SK-N-MC (cell line): Measurements from ENCODE around the gene NCOA3.

Experiments used
- DNase-seq: peaks from one replicate; pipeline ENCODE4 v3.0.0-alpha.2; 2011; ENCODE audit warnings: low read depth, low spot score
- H3K27ac ChIP-seq: fragments of 200-600 bp; sonication (generic); 2 replicates; pipeline ENCODE4 v1.5.1; 2016; ENCODE audit warnings: mixed run types
- H3K36me3 ChIP-seq: fragments of 200-600 bp; sonication (generic); 2 replicates; pipeline ENCODE4 v1.6.1; 2017; ENCODE audit warnings: antibody characterized with exemption, low read length, mixed read lengths; ENCODE audit not compliant: insufficient read depth
- H3K4me3 ChIP-seq: fragments of 200-600 bp; sonication (generic); 2 replicates; pipeline ENCODE4 v1.5.1; 2016
- H3K9ac ChIP-seq: fragments of 200-600 bp; sonication (generic); 2 replicates; pipeline ENCODE4 v1.8.0; 2017; ENCODE audit warnings: mixed run types, mixed read lengths; ENCODE audit not compliant: insufficient read length
- H3K9me3 ChIP-seq: fragments of 200-600 bp; sonication (generic); 2 replicates; pipeline ENCODE4 v1.6.1; 2017; ENCODE audit warnings: low read depth, mild to moderate bottlenecking, antibody characterized with exemption, low read length, moderate library complexity, mixed read lengths
- EZH2 ChIP-seq: fragments of 200-600 bp; sonication (generic); IDR thresholded peaks from one replicate; pipeline ENCODE4 v1.6.1; 2017; ENCODE audit warnings: antibody characterized with exemption
- FOXP2 ChIP-seq: optimal IDR thresholded peaks from 2 replicates; pipeline ENCODE3; 2011; ENCODE audit warnings: mild to moderate bottlenecking, moderate library complexity; ENCODE audit not compliant: insufficient read depth; ENCODE audit errors: extremely low read length, control extremely low read depth
- POLR2AphosphoS5 ChIP-seq: IDR thresholded peaks from 2 replicates; pipeline ENCODE4 v1.6.1; 2012; ENCODE audit warnings: mild to moderate bottlenecking, low read depth, low read length, borderline replicate concordance

The NCOA3 gene

DNA sequence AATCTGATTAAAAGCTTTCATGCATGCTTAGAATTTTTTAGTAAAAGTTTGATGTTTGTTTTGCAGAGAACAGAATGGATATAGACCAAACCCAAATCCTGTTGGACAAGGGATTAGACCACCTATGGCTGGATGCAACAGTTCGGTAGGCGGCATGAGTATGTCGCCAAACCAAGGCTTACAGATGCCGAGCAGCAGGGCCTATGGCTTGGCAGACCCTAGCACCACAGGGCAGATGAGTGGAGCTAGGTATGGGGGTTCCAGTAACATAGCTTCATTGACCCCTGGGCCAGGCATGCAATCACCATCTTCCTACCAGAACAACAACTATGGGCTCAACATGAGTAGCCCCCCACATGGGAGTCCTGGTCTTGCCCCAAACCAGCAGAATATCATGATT is 133.6 kb downstream of the NCOA3 start:
- Histone ChIP-seq H3K9ac (no peak overlapping the region), H3K27ac (no peak overlapping the region), H3K9me3 (no peaks in the 10 kb centered on the region), H3K4me3 (no peak overlapping the region), H3K36me3 (peaks cover 35% of the 10 kb centered on the region)
- TF ChIP-seq FOXP2 = no peak
- no peak for TF ChIP-seq POLR2AphosphoS5
- TF ChIP-seq EZH2 = no peak
- no peak for DNase-seq

DNA sequence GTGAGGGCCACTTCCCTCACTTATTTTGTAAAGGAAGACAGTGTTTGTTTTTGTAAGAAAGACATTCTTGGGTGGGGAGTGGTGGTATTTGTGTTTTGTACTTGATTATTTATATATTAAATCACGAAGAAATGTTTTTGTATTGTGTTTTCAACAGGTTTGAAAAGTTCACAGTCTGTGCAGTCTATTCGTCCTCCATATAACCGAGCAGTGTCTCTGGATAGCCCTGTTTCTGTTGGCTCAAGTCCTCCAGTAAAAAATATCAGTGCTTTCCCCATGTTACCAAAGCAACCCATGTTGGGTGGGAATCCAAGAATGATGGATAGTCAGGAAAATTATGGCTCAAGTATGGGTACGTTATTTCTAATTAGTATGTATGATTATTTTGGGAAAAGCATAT is 137.2 kb downstream of the NCOA3 start:
- Histone ChIP-seq H3K36me3 (peaks cover 45% of the 10 kb centered on the region), H3K27ac (no peak overlapping the region), H3K9ac (no peak overlapping the region), H3K9me3 (no peaks in the 10 kb centered on the region), H3K4me3 (no peak overlapping the region)
- no peak for TF ChIP-seq EZH2
- no peak for DNase-seq

DNA sequence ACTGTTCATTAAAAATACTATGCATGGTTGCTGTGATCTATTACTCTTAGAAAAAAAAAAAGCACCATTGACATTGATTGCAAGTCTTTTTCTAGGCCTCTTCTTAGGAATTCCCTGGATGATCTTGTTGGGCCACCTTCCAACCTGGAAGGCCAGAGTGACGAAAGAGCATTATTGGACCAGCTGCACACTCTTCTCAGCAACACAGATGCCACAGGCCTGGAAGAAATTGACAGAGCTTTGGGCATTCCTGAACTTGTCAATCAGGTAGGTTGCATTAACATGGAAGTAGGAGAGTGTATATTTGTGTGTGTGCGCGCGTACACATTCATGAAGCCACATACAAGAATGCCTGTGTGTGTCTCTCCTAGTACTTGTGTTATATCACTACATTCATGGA is 140.4 kb downstream of the NCOA3 start:
- Histone ChIP-seq H3K36me3 (peaks cover 35% of the 10 kb centered on the region), H3K9me3 (no peaks in the 10 kb centered on the region)
- TF ChIP-seq EZH2 (no peak), POLR2AphosphoS5 (no peak), FOXP2 (no peak)

DNA sequence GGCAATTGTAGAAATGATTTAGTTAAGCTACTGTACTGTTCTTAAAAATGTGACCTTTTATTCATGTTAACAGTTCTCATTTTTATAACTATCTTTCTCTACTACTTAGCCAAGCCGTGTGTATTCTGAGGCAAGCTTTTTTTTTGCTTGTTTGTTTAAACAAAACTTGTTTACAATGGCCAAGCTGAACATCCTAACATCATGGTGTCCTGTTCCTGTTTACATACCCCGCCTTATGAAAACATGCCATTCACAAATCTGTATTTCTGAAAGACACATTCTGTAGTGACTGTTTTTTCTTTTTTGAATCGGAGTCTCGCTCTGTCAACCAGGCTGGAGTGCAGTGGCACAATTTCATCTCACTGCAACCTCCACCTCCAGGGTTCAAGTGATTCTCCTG is 140.9 kb downstream of the NCOA3 start:
- TF ChIP-seq EZH2 (no peak), POLR2AphosphoS5 (no peak), FOXP2 (no peak)
- no peak for DNase-seq
- no peak overlapping the region for H3K9ac ChIP-seq
- H3K27ac ChIP-seq = no peak overlapping the region
- no peak overlapping the region for H3K4me3 ChIP-seq
- no peaks in the 10 kb centered on the region for H3K9me3 ChIP-seq
- peaks cover 35% of the 10 kb centered on the region for H3K36me3 ChIP-seq

More for the DNA sequence above, 140.4 kb downstream of the NCOA3 start:
- Histone ChIP-seq H3K9ac (no peak overlapping the region), H3K27ac (no peak overlapping the region), H3K4me3 (no peak overlapping the region)
- no peak for DNase-seq

DNA sequence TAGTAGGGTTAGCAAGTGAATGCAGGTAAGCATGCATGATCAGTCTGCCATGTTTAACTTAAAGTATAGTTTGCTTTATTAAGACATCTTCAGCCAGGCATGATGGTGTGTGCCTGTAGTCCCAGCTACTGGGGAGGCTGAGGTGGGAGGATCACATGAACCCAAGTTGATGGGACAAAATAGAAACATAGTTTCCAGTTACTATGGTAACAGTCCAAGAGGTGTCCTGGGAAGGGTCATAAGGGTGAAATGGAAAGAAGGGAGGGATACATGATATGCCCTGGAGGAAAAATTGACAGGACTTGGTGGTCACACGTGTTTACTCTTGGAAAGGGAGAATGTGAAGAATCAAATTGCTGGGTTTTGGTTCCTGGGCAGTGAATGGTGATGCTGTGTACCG is 143.9 kb downstream of the NCOA3 start:
- Histone ChIP-seq H3K27ac (no peak overlapping the region), H3K9me3 (no peaks in the 10 kb centered on the region), H3K36me3 (peaks cover 18% of the 10 kb centered on the region), H3K4me3 (no peak overlapping the region), H3K9ac (no peak overlapping the region)
- TF ChIP-seq EZH2 = no peak
- no peak for TF ChIP-seq POLR2AphosphoS5
- no peak for TF ChIP-seq FOXP2
- DNase-seq = no peak

DNA sequence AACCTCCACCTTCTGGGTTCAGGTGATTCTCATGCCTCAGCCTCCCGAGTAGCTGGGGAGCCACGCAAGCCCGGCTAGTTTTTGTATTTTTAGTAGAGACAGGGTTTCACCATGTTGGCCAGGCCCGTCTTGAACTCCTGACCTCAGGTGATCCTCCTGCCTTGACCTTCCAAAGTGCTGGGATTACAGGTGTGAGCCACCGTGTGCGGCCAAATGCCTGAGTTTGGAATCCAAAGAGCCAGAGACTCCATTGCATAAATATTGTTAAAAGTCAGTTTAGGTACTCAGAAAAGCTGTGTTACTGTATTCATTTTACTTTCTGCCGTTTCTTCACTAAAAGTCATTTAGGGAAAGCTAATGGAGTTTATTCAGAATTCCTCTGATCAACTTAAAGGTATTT is 146.3 kb downstream of the NCOA3 start:
- H3K36me3 ChIP-seq = peaks cover 22% of the 10 kb centered on the region; the same call in 1 of the 2 replicates
- DNase-seq = no peak

DNA sequence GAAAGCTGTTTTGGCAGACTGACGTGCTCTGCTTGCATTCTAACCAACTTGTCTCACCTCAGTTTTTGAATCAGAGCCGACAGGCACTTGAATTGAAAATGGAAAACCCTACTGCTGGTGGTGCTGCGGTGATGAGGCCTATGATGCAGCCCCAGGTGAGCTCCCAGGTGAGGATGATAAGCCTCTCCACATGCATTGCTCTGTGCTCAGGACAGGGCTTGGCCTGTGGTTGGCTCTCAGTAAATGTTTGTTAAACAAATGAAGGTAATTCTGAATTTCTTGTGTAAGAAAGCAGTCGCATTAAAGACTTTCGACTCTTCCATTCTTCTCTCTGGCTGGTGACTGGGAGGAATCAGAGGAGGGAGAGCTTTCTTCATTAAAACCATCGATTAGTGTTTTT is 147.3 kb downstream of the NCOA3 start:
- no peak overlapping the region for H3K27ac ChIP-seq
- H3K36me3 ChIP-seq = peaks cover 24% of the 10 kb centered on the region; the same call in 1 of the 2 replicates

More for the DNA sequence above, 146.3 kb downstream of the NCOA3 start:
- H3K9ac ChIP-seq = no peak overlapping the region
- no peak for TF ChIP-seq POLR2AphosphoS5
- TF ChIP-seq FOXP2 = no peak
- TF ChIP-seq EZH2 = no peak
- H3K27ac ChIP-seq = no peak overlapping the region
- no peaks in the 10 kb centered on the region for H3K9me3 ChIP-seq
- H3K4me3 ChIP-seq = no peak overlapping the region

DNA sequence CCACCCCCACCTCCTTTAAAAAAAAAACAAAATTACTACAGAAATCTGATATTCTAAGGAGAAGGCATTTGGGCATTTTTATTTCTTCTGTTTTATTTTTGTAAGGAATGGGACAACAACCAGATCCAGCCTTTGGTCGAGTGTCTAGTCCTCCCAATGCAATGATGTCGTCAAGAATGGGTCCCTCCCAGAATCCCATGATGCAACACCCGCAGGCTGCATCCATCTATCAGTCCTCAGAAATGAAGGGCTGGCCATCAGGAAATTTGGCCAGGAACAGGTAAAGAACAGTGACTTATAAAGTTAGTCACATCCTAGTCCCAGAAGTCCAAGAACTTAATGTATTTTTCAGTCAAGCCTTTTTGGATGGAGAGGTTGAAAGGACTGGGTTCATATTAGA is 150.6 kb downstream of the NCOA3 start:
- Histone ChIP-seq H3K36me3 (peaks cover 26% of the 10 kb centered on the region; the same call in 1 of the 2 replicates), H3K4me3 (no peak overlapping the region)
- TF ChIP-seq EZH2 = no peak
- no peak for TF ChIP-seq POLR2AphosphoS5
- TF ChIP-seq FOXP2 = no peak

More for the DNA sequence above, 147.3 kb downstream of the NCOA3 start:
- no peak for TF ChIP-seq FOXP2
- TF ChIP-seq POLR2AphosphoS5 = no peak
- TF ChIP-seq EZH2 = no peak
- Histone ChIP-seq H3K9me3 (no peaks in the 10 kb centered on the region), H3K4me3 (no peak overlapping the region), H3K9ac (no peak overlapping the region)
- DNase-seq = no peak

DNA sequence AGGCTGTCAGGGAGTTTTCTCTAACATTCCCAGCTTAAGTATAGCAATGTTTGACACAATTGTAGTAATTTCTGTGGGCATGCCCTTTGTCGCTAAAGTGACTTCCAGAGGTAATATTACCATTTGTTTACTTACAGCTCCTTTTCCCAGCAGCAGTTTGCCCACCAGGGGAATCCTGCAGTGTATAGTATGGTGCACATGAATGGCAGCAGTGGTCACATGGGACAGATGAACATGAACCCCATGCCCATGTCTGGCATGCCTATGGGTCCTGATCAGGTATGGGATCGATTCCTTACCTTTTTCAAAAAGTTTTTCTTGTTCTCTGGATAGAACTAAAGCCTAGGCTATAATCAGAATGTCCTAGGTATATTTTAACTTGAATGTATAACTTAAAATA is 151.1 kb downstream of the NCOA3 start:
- Histone ChIP-seq H3K4me3 (no peak overlapping the region), H3K36me3 (peaks cover 26% of the 10 kb centered on the region; the same call in 1 of the 2 replicates), H3K9me3 (no peaks in the 10 kb centered on the region), H3K27ac (no peak overlapping the region), H3K9ac (no peak overlapping the region)
- no peak for DNase-seq
- no peak for TF ChIP-seq EZH2
- TF ChIP-seq FOXP2 = no peak
- TF ChIP-seq POLR2AphosphoS5 = no peak

More for the DNA sequence above, 150.6 kb downstream of the NCOA3 start:
- Histone ChIP-seq H3K27ac (no peak overlapping the region), H3K9ac (no peak overlapping the region), H3K9me3 (no peaks in the 10 kb centered on the region)
- no peak for DNase-seq
